NT2/D1 (cell line): ENCODE measurements around the gene CGNL1.

Source experiments
- DNase-seq: peaks from one replicate; pipeline ENCODE4 v3.0.0-alpha.2; 2011; ENCODE audit warnings: low read depth, low spot score
- H3K27me3 ChIP-seq: 2 replicates; pipeline ENCODE4 v1.6.0; 2011; ENCODE audit warnings: mild to moderate bottlenecking; ENCODE audit not compliant: insufficient read length, insufficient read depth
- H3K36me3 ChIP-seq: 2 replicates; pipeline ENCODE4 v1.6.1; 2011; ENCODE audit warnings: mild to moderate bottlenecking, low read length, mixed read lengths; ENCODE audit not compliant: insufficient read depth, insufficient read length
- H3K4me1 ChIP-seq: 2 replicates; pipeline ENCODE4 v1.5.1; 2011; ENCODE audit not compliant: insufficient read depth, insufficient read length
- H3K4me3 ChIP-seq: 2 replicates; pipeline ENCODE4 v1.5.1; 2011; ENCODE audit warnings: low read depth; ENCODE audit not compliant: insufficient read length
- H3K9ac ChIP-seq: 2 replicates; pipeline ENCODE4 v1.6.0; 2011; ENCODE audit warnings: low read depth; ENCODE audit not compliant: insufficient read length
- H3K9me3 ChIP-seq: 2 replicates; pipeline ENCODE4 v1.5.1; 2011; ENCODE audit warnings: mild to moderate bottlenecking, low read length; ENCODE audit not compliant: insufficient read depth
- SUZ12 ChIP-seq: IDR thresholded peaks from 2 replicates; pipeline ENCODE4 v1.6.1; 2011; ENCODE audit not compliant: insufficient read length, insufficient read depth; ENCODE audit errors: extremely low read depth
- YY1 ChIP-seq: IDR thresholded peaks from 2 replicates; pipeline ENCODE4 v1.6.1; 2011; ENCODE audit not compliant: insufficient read length, insufficient read depth
- ZNF274 ChIP-seq: IDR thresholded peaks from 2 replicates; pipeline ENCODE4 v1.6.1; 2011; ENCODE audit warnings: mild to moderate bottlenecking, low read depth, low read length

Gene CGNL1

GRCh38 chr15:57554812-57555179, 178.5 kb downstream of the CGNL1 start:
- Histone ChIP-seq H3K9me3 (no peaks in the 10 kb centered on the region), H3K4me1 (peaks cover 12% of the 10 kb centered on the region), H3K9ac (no peak overlapping the region), H3K4me3 (no peak overlapping the region), H3K36me3 (peaks cover 3% of the 10 kb centered on the region), H3K27me3 (no peaks in the 10 kb centered on the region)
- no peak for DNase-seq
- TF ChIP-seq ZNF274, result no peak
- no peak for TF ChIP-seq YY1
- TF ChIP-seq SUZ12, result no peak

GRCh38 chr15:57555270-57555669, 179.0 kb downstream of the CGNL1 start:
- H3K27me3 ChIP-seq, result no peaks in the 10 kb centered on the region
- peaks cover 12% of the 10 kb centered on the region for H3K4me1 ChIP-seq
- no peaks in the 10 kb centered on the region for H3K36me3 ChIP-seq
- no peak overlapping the region for H3K9ac ChIP-seq
- TF ChIP-seq SUZ12, result no peak
- TF ChIP-seq YY1, result no peak
- no peak for TF ChIP-seq ZNF274
- no peak overlapping the region for H3K4me3 ChIP-seq
- H3K9me3 ChIP-seq, result no peaks in the 10 kb centered on the region
- no peak for DNase-seq

DNA sequence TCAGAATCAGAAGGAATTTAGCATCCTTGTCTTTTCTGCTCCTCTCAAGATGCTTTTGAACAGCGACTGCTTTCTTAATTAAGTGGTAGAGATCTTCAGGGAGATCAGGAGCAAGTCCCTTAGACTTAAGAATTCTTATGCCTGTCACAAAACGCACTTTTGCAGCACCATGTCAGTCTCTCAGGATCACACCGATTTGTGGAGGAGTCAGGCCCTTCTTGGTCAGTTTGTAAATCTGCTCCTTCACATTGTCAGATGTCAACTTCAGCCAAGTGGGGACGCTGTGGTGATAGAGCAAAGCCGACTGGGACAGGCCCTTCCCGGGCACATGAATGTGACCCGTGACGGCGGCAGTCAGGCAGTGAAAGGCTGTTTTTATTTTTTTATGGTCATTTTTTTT, 179.7 kb downstream of the CGNL1 start:
- TF ChIP-seq YY1 (no peak), SUZ12 (no peak), ZNF274 (no peak)
- Histone ChIP-seq H3K36me3 (no peaks in the 10 kb centered on the region), H3K4me3 (no peak overlapping the region), H3K9me3 (no peaks in the 10 kb centered on the region), H3K27me3 (no peaks in the 10 kb centered on the region), H3K9ac (no peak overlapping the region), H3K4me1 (peaks cover 12% of the 10 kb centered on the region)
- DNase-seq, result no peak

GRCh38 chr15:57557267-57557666, 181.0 kb downstream of the CGNL1 start:
- Histone ChIP-seq H3K4me1 (peaks cover 12% of the 10 kb centered on the region), H3K4me3 (no peak overlapping the region), H3K27me3 (no peaks in the 10 kb centered on the region), H3K36me3 (no peaks in the 10 kb centered on the region), H3K9me3 (no peaks in the 10 kb centered on the region), H3K9ac (no peak overlapping the region)
- no peak for DNase-seq
- no peak for TF ChIP-seq YY1
- no peak for TF ChIP-seq SUZ12
- no peak for TF ChIP-seq ZNF274

GRCh38 chr15:57557810-57558209, 181.5 kb downstream of the CGNL1 start:
- H3K36me3 ChIP-seq, result no peaks in the 10 kb centered on the region
- DNase-seq, result no peak
- no peak overlapping the region for H3K9ac ChIP-seq
- H3K9me3 ChIP-seq, result no peaks in the 10 kb centered on the region
- peaks cover 11% of the 10 kb centered on the region for H3K4me1 ChIP-seq
- TF ChIP-seq YY1, result no peak
- no peak for TF ChIP-seq ZNF274
- no peak for TF ChIP-seq SUZ12
- H3K4me3 ChIP-seq, result no peak overlapping the region
- H3K27me3 ChIP-seq, result no peaks in the 10 kb centered on the region

DNA sequence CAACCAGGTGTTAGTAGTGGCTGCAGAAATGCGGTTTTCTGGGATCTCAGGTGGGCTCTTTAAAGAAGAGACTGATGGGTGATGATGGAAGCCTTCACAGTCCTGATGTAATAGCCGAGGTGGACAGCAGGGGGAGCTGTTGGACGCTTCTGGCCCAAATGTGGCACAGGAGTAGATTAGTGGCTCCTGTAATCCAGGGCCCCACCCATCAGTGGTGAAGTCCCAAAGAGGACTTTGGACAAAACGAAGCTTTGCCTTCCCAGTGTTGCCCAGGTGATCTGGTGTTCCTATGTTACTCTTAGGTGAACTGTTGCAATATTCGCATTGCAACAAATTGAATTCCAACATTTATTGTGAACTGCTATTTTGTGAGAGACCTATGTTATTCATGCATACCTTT, 183.6 kb downstream of the CGNL1 start:
- Histone ChIP-seq H3K9me3 (no peaks in the 10 kb centered on the region), H3K27me3 (no peaks in the 10 kb centered on the region), H3K4me1 (no peaks in the 10 kb centered on the region), H3K36me3 (no peaks in the 10 kb centered on the region), H3K9ac (no peak overlapping the region), H3K4me3 (no peak overlapping the region)
- TF ChIP-seq SUZ12 (no peak), ZNF274 (no peak), YY1 (no peak)
- DNase-seq, result peak; percentile 43

- no peaks in the 10 kb centered on the region for H3K4me1 ChIP-seq
These were observed 184.9 kb downstream of the CGNL1 start for GRCh38 chr15:57561041-57561711.

More at GRCh38 chr15:57561041-57561711, 184.9 kb downstream of the CGNL1 start:
- Histone ChIP-seq H3K27me3 (no peaks in the 10 kb centered on the region), H3K9ac (no peak overlapping the region), H3K36me3 (no peaks in the 10 kb centered on the region), H3K9me3 (no peaks in the 10 kb centered on the region), H3K4me3 (no peak overlapping the region)
- DNase-seq, result no peak
- TF ChIP-seq YY1 (no peak), ZNF274 (no peak), SUZ12 (no peak)
